Fibroblast of peridontal ligament (primary cell): ENCODE data around the gene GJD2.

Source experiments
- DNase-seq: peaks from one replicate; pipeline ENCODE4 v3.0.0-alpha.2; 2010; ENCODE audit errors: extremely low read depth

GJD2 gene

GRCh38 chr15:34773013-34773412 lies 18.2 kb upstream of the GJD2 start:
- no peak for DNase-seq

DNA sequence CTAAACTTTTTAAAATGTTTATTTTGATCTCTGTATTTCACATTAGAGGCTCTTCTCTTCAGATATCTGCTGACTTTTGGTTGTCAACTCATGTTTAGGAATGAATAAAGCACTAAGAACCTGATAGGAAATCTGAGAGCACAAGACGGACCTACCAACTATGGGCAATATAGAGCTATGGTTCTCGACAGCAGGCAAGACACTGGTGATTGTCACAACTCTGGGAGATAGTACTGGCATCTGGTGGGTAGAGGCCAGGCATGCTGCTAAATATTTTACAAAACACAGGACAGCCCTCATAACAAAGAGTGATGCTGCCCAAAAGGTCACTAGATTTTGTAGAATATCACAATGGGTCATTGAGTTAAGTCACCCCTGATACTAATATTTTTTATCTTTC lies 17.5 kb upstream of the GJD2 start:
- DNase-seq = no peak

- no peak for DNase-seq
Observed at GRCh38 chr15:34769711-34770110, 14.9 kb upstream of the GJD2 start.

DNA sequence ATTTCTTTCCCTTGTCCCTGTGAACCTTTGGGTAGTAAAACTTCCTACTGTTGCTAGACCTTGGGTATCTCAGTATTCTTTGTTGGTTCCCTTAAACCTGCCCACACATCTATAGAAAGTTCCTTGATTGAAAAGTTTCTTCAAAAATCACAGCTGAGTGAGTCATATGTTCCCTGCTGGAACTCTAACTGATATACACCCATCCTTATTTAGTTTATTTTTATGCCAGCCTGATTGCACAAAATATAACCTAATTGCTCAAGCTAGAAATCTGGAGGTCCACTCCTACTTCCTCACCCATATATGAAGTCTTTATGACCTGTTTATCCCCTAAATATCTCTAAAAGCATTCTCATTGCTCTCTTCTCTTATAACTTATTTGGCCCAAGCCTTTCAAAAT lies 13.7 kb upstream of the GJD2 start:
- DNase-seq = peak; percentile 1

GRCh38 chr15:34765741-34766140 lies 10.9 kb upstream of the GJD2 start:
- DNase-seq = no peak

GRCh38 chr15:34760909-34761308 lies 6.1 kb upstream of the GJD2 start:
- DNase-seq = no peak

GRCh38 chr15:34759992-34760391 lies 5.2 kb upstream of the GJD2 start:
- DNase-seq = no peak

- DNase-seq = no peak
Observed at GRCh38 chr15:34759347-34759746, 4.5 kb upstream of the GJD2 start.

DNA sequence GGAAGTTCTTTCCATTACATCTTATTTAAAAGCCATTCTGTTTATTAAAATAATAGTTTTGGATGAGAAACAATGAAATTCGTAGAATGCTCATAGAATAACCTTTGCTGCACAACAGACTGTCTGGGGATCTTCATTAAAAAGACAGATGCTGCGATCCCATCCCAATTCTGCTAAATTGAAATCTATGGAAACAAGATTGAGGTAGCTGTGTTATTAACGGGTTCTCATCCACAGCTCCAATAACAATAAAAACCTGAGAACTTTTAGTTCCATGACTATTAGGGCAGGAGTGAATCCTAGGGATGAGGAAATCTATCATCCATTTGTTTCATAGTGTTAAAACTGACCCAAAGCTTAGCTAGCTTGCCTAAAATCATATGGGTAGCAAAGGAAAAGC lies 2.5 kb upstream of the GJD2 start:
- DNase-seq = no peak

DNA sequence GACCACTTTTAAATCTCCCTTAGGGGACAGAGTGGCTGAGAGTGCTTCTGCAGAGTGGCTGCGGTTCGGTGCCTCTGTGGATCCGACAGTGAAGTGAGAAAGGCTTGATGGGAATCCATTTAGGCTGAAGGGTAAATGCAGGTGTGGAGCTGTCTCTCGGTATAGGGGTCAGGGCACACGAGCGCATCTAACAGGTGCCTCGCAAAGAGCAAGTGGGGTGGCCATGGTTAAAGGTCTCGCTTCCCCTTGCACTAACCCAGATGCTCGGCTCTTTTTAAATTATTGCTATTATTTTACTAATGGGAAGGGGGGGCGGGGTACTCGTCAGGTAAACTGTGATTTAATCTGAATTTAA lies 598 bp upstream of the GJD2 start:
- DNase-seq = no peak

GRCh38 chr15:34754171-34754601 lies 612 bp downstream of the GJD2 start:
- DNase-seq = no peak

GRCh38 chr15:34753236-34753894 lies 1.4 kb downstream of the GJD2 start:
- DNase-seq = peak; percentile 47

- DNase-seq = no peak
Observed at GRCh38 chr15:34749691-34750090, 5.1 kb downstream of the GJD2 start.

DNA sequence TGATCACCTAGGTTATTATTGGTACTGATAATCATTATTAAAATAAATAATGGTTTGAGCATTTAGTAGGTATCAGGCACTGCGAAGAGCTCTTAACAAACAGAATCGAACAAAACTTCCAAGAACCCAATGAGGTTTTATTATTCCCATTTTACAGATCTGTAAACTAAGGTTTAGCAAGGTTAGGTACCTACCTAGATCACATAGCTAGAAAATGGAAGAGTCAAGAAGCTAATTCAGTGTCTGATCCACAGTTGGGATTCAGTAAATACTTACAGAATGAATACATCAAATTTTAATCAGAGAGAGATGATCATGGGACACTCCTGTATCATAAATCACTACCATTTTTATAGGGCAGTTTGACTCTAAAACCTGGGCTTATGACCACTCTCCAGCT lies 15.5 kb downstream of the GJD2 start:
- no peak for DNase-seq

GRCh38 chr15:34738002-34738401 lies 16.8 kb downstream of the GJD2 start:
- no peak for DNase-seq

DNA sequence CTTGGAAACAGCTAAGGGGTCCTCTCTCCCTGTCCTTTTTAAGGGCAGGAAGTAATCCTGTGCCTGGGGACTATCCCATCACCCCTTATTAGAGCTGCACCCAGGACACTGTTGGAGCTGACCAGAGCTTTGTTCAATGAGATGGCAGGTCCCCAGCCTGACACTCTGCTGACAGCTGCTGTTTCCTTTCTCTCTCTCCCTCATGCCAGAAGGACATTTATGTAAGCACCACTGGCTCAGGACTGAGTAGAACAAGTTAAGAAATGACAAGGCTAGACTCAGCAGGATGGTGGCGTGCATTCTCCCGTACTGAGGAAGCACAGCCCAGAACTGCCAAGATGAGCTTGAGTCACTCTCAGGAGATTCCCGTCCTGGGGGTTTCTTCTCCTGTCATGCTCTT lies 17.3 kb downstream of the GJD2 start:
- DNase-seq = no peak

GRCh38 chr15:34734303-34734702 lies 20.5 kb downstream of the GJD2 start:
- no peak for DNase-seq

GRCh38 chr15:34733621-34734020 lies 21.2 kb downstream of the GJD2 start:
- DNase-seq = no peak

GRCh38 chr15:34732430-34732829 lies 22.4 kb downstream of the GJD2 start:
- no peak for DNase-seq

DNA sequence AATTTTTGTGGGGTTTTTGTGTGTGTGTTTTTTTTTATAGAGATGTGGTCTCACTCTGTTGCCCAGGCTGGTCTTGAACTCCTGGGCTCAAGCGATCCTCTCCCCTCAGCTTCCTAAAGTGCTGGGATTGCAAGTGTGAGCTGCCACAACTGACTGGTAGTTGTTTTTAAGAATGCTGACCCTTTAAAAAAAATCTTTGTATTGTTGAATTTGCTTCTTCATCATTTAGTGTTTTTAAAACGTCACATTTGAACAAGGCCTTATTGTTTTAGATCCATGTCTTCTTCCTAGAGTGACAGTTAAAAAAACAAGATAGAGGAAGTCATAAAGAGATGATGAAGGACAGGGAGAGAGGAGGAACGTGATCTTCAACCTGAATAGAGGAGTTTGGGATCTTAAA lies 24.1 kb downstream of the GJD2 start:
- DNase-seq = no peak

DNA sequence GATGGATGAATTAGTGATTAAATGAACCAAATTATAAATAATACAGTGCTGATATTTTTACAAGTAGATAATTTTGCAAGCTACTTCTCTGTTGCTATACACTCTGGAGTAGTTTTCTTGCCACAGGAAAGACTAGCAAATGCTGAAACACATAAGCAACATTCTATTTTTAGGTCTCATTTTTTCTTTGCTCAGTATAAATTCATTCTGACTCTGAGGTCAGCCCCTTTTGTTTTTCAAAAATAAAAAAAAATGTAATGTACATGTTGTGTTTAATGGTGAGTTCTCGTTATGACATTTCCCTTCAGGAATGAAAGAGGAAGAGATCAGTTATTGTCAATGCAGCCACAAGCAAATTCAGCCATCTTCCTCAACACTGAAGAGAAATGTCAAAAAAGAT lies 24.9 kb downstream of the GJD2 start:
- DNase-seq = no peak

- no peak for DNase-seq
Observed at GRCh38 chr15:34729056-34729455, 25.7 kb downstream of the GJD2 start.

DNA sequence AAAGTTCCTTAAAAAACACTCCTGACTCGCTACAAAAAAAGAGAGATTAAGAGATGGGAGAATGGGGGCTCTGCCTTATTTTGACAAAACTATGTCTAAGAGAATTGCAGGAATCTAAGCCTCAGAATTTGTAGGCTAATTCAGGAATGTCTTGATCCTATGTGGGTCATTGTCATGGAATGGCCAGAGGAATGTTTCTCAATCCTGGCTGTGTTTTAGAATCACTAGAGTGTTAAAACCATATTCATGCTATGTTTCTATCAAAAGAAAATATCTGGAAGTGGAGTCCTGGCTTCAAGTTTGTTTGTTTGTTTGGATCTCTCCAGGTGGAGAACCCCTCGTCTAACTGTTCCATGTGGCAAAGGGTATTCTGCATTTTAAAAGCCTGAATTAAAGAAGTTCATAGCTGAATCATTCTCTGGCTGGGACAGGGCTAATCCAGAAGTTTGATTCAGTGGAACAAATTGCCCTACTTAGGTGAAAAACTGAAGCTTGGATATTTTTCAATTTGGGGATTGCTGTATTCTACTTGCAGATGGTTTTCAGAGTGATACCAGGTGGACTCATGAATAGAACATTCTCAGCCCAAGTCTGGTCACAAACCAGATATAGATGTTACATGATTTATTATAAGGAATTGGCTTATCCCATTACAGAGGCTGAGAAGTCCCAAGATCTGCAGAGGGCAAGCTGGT lies 28.2 kb downstream of the GJD2 start:
- peak; percentile 8 for DNase-seq

GRCh38 chr15:34725556-34725955 lies 29.2 kb downstream of the GJD2 start:
- DNase-seq = no peak
